HG03469 (cell line): ENCODE data around the gene OR3A2.
"Not testable (repeated sequence)": the region's sequence is repeated elsewhere in the genome, so short reads cannot be mapped to it uniquely, and the experiment has no call there.

ENCODE experiments used
- ATAC-seq: cut with Tn5 transposase; IDR thresholded peaks from one replicate; pipeline ENCODE4 v1.9.1; 2021; ENCODE audit warnings: mild to moderate bottlenecking, moderate library complexity, moderate number of reproducible peaks; ENCODE audit not compliant: unreplicated experiment

Gene OR3A2

GRCh38 chr17:3385869-3386816 is at the start of gene OR3A2:
TSS of gene OR3A2 (minus strand) at chr17:3386308.
- no peak for ATAC-seq

- no peak for ATAC-seq
These were observed 47.6 kb upstream of the OR3A2 start, which contains the start of gene OR1E2 for GRCh38 chr17:3433741-3434140. TSS of gene OR1E2 (minus strand) at chr17:3433841. CDS start at chr17:3433841, 0 bp downstream.

GRCh38 chr17:3433215-3433614 is 47.1 kb upstream of the OR3A2 start:
- not testable (repeated sequence) for ATAC-seq

- ATAC-seq, result no peak
These were observed 32.1 kb upstream of the OR3A2 start for GRCh38 chr17:3418222-3418621.

- no peak for ATAC-seq
These were observed 29.5 kb upstream of the OR3A2 start for GRCh38 chr17:3415610-3416009.

GRCh38 chr17:3412216-3412615 is 26.1 kb upstream of the OR3A2 start:
- ATAC-seq, result not testable (repeated sequence)

GRCh38 chr17:3411070-3411469 is 25.0 kb upstream of the OR3A2 start, which contains the start of gene OR3A3:
TSS of gene OR3A3 (plus strand) at chr17:3411370.
- ATAC-seq, result no peak

GRCh38 chr17:3403856-3404255 is 17.7 kb upstream of the OR3A2 start:
- not testable (repeated sequence) for ATAC-seq

GRCh38 chr17:3401786-3402185 is 15.7 kb upstream of the OR3A2 start:
- ATAC-seq, result no peak

GRCh38 chr17:3400055-3400454 is 13.9 kb upstream of the OR3A2 start:
- no peak for ATAC-seq

- ATAC-seq, result no peak
These were observed 12.2 kb upstream of the OR3A2 start, which contains the start of gene OR1E1 for GRCh38 chr17:3398310-3398709. TSS of gene OR1E1 (minus strand) at chr17:3398410. CDS start at chr17:3398410, 0 bp downstream.

- ATAC-seq, result not testable (repeated sequence)
These were observed 11.7 kb upstream of the OR3A2 start for GRCh38 chr17:3397801-3398200.

GRCh38 chr17:3389791-3390190 is 3.7 kb upstream of the OR3A2 start:
- no peak for ATAC-seq

GRCh38 chr17:3381957-3382356 is 4.2 kb downstream of the OR3A2 start:
- no peak for ATAC-seq

- ATAC-seq, result no peak
These were observed 7.8 kb downstream of the OR3A2 start for GRCh38 chr17:3378321-3378720.

- ATAC-seq, result not testable (repeated sequence)
These were observed 14.9 kb downstream of the OR3A2 start for GRCh38 chr17:3371167-3371566.

GRCh38 chr17:3342782-3343181 is 43.3 kb downstream of the OR3A2 start:
- not testable (repeated sequence) for ATAC-seq

- ATAC-seq, result no peak
These were observed 50.2 kb downstream of the OR3A2 start for GRCh38 chr17:3335876-3336275.

- ATAC-seq, result no peak
These were observed 67.8 kb downstream of the OR3A2 start for GRCh38 chr17:3318336-3318735.

- ATAC-seq, result no peak
These were observed 69.3 kb downstream of the OR3A2 start for GRCh38 chr17:3316836-3317235.

- no peak for ATAC-seq
These were observed 77.5 kb downstream of the OR3A2 start for GRCh38 chr17:3308603-3309002.

- ATAC-seq, result no peak
These were observed 87.8 kb downstream of the OR3A2 start, which contains the start of gene OR3A1 for GRCh38 chr17:3298260-3298659. TSS of gene OR3A1 (minus strand) at chr17:3298360. CDS start at chr17:3292582, 5,778 bp downstream.
